ENCODE measurements around the gene NOL3. TPM values are rescaled to one million over a fixed set of nuclear protein-coding genes. Genes with fewer than 3 reads are reported as not detected.
A peak's percentile ranks its signal among the peaks of the same experiment; 100 is the strongest.

NOL3 gene
- total and polyA plus RNA-seq, 2 of the 13 experiments (the other 11 are each of a cell fraction or from before 2014, with no cell fraction given): 5.7 to 20.5 TPM

GRCh38 chr16:67184995-67185650 is 14.8 kb downstream of the NOL3 start (continued):
- TF ChIP-seq GMEB1 (CRISPR knock-in tag; IDR thresholded peaks at IDR 0.05; ENCODE audit: borderline replicate concordance) (peak; percentile 75), RORA (CRISPR knock-in tag; IDR thresholded peaks at IDR 0.05) (no peak), ELF1 (CRISPR knock-in tag; IDR thresholded peaks at IDR 0.05) (peak; percentile 67; the same call in 1 of the 2 replicates), ZMAT5 (CRISPR knock-in tag; IDR thresholded peaks at IDR 0.05; ENCODE audit: borderline replicate concordance, low read depth) (no peak), HOXA7 (CRISPR knock-in tag; IDR thresholded peaks at IDR 0.05) (peak; percentile 93), ZNF33B (CRISPR knock-in tag; IDR thresholded peaks at IDR 0.05) (peak; percentile 75; the same call in 1 of the 2 replicates), EED (CRISPR knock-in tag; IDR thresholded peaks at IDR 0.05) (no peak; the same call in 1 of the 2 replicates), RBFOX2 (IDR thresholded peaks at IDR 0.05; ENCODE audit: low read depth, low read length) (no peak), TMF1 (CRISPR knock-in tag; IDR thresholded peaks at IDR 0.05; ENCODE audit: low read depth) (0 out of 2 replicates have a peak, but pooled peaks have one; percentile 72), IRX3 (CRISPR knock-in tag; IDR thresholded peaks at IDR 0.05; ENCODE audit: borderline replicate concordance, low read depth) (no peak; the same call in 1 of the 2 replicates), ZKSCAN8 (CRISPR knock-in tag; IDR thresholded peaks at IDR 0.05; ENCODE audit: borderline replicate concordance) (peak; percentile 92; the same call in 1 of the 2 replicates), FOXP1 (IDR thresholded peaks at IDR 0.05) (no peak), FOXP1 (CRISPR knock-in tag; IDR thresholded peaks at IDR 0.05) (no peak), ARNT (IDR thresholded peaks at IDR 0.05) (no peak), FOXA1 (IDR thresholded peaks at IDR 0.05) (no peak), FOXA1 (CRISPR knock-in tag; IDR thresholded peaks at IDR 0.05) (peak; percentile 57; the same call in 1 of the 2 replicates), ZNF781 (CRISPR knock-in tag; IDR thresholded peaks at IDR 0.05; ENCODE audit: borderline replicate concordance, not compliant biosample characterization) (peak; percentile 91), DRAP1 (CRISPR knock-in tag; IDR thresholded peaks at IDR 0.05) (peak; percentile 81), ZNF878 (CRISPR knock-in tag; IDR thresholded peaks at IDR 0.05) (no peak; the same call in 1 of the 2 replicates), HNRNPUL1 (IDR thresholded peaks at IDR 0.05; ENCODE audit: low read depth, low read length) (no peak), CBX5 (CRISPR knock-in tag; IDR thresholded peaks at IDR 0.05; ENCODE audit: borderline replicate concordance) (peak; percentile 95; the same call in 1 of the 2 replicates), FOSL1 (CRISPR knock-in tag; IDR thresholded peaks at IDR 0.05; ENCODE audit: borderline replicate concordance) (no peak), ZNF501 (CRISPR knock-in tag; IDR thresholded peaks at IDR 0.05) (peak; percentile 64), ZSCAN25 (CRISPR knock-in tag; IDR thresholded peaks at IDR 0.05) (peak; percentile 82; the same call in 1 of the 2 replicates), POGZ (CRISPR knock-in tag; IDR thresholded peaks at IDR 0.05) (peak; percentile 69; the same call in 1 of the 2 replicates), KAT8 (CRISPR knock-in tag; IDR thresholded peaks at IDR 0.05) (peak; percentile 85)
